Osteoblast (primary cell): Measurements from ENCODE around the gene EXOC7. TPM values are rescaled to one million over a fixed set of nuclear protein-coding genes. Genes with fewer than 3 reads are reported as not detected.

Experiments
- DNase-seq: peaks from one replicate; pipeline ENCODE4 v3.0.0; 2011; ENCODE audit warnings: low spot score, mixed read lengths; ENCODE audit not compliant: insufficient read length; ENCODE audit errors: missing footprints
- H2AFZ ChIP-seq: 2 replicates; pipeline ENCODE4 v1.6.0; 2011; ENCODE audit warnings: mild to moderate bottlenecking, low read length
- H3K27ac ChIP-seq: 2 replicates; pipeline ENCODE4 v1.5.1; 2011; ENCODE audit warnings: mild to moderate bottlenecking, low read depth, low read length, moderate library complexity
- H3K27me3 ChIP-seq: 2 replicates; pipeline ENCODE4 v1.6.0; 2012; ENCODE audit warnings: mild to moderate bottlenecking, control low read depth, inconsistent platforms, low read length, moderate library complexity; ENCODE audit not compliant: insufficient read depth
- H3K36me3 ChIP-seq: 2 replicates; pipeline ENCODE4 v1.5.1; 2011; ENCODE audit warnings: mild to moderate bottlenecking, low read length, control low read depth, moderate library complexity; ENCODE audit not compliant: insufficient read depth
- H3K4me1 ChIP-seq: 2 replicates; pipeline ENCODE4 v1.5.1; 2011; ENCODE audit warnings: mild to moderate bottlenecking, low read length, control low read depth, moderate library complexity; ENCODE audit not compliant: insufficient read depth
- H3K4me2 ChIP-seq: 2 replicates; pipeline ENCODE4 v1.6.0; 2011; ENCODE audit warnings: mild to moderate bottlenecking, low read length; ENCODE audit not compliant: insufficient read depth
- H3K4me3 ChIP-seq: fragments of 200-600 bp; sonication (generic); 3 replicates; pipeline ENCODE4 v1.5.1; 2012; ENCODE audit warnings: mild to moderate bottlenecking, low read length, inconsistent platforms; ENCODE audit not compliant: insufficient read depth
- H3K79me2 ChIP-seq: 2 replicates; pipeline ENCODE4 v1.6.0; 2012; ENCODE audit warnings: mild to moderate bottlenecking, low read length, control low read depth, inconsistent platforms; ENCODE audit not compliant: insufficient read depth
- H3K9me3 ChIP-seq: 2 replicates; pipeline ENCODE4 v1.5.1; 2011; ENCODE audit warnings: low read depth, low read length, control low read depth
- H4K20me1 ChIP-seq: 2 replicates; pipeline ENCODE4 v1.6.0; 2012; ENCODE audit warnings: mild to moderate bottlenecking, low read length, control low read depth; ENCODE audit not compliant: insufficient read depth
- CTCF ChIP-seq: IDR thresholded peaks from 2 replicates; pipeline ENCODE4 v1.5.1; 2011; ENCODE audit warnings: mild to moderate bottlenecking, low read depth, low read length, moderate library complexity; ENCODE audit errors: extremely low read depth
- total RNA-seq: library from RNA; depleted of rRNA; stranded (reverse); fragments of >200 nt; gene quantifications from 2 replicates; pipeline ENCODE4 v1.2.3, GENCODE V29; 2012

EXOC7 gene
- total RNA-seq, 1 donor, result 102 TPM

- H3K4me3 ChIP-seq, result no peak overlapping the region
- no peak for TF ChIP-seq CTCF
- no peak overlapping the region for H2AFZ ChIP-seq
- peaks cover 54% of the 10 kb centered on the region for H3K27me3 ChIP-seq
- no peaks in the 10 kb centered on the region for H3K9me3 ChIP-seq
- H3K4me1 ChIP-seq, result peaks cover 5% of the 10 kb centered on the region
- H3K4me2 ChIP-seq, result peak overlapping the region; percentile 91
- no peaks in the 10 kb centered on the region for H3K36me3 ChIP-seq
- no peak overlapping the region for H3K27ac ChIP-seq
- H4K20me1 ChIP-seq, result no peaks in the 10 kb centered on the region
- DNase-seq, result no peak
- no peaks in the 10 kb centered on the region for H3K79me2 ChIP-seq
Observed at GRCh38 chr17:76142039-76142584, 38.5 kb upstream of the EXOC7 start.

- Histone ChIP-seq H3K4me3 (peak within 1 kb of the TSS; percentile 77), H3K27ac (no peak within 1 kb of the TSS), H3K9me3 (no peaks in the 10 kb centered on the region), H3K4me2 (peak within 1 kb of the TSS; percentile 91), H3K27me3 (peaks cover 54% of the 10 kb centered on the region), H3K4me1 (peaks cover 5% of the 10 kb centered on the region), H4K20me1 (no peaks in the 10 kb centered on the region), H3K36me3 (no peaks in the 10 kb centered on the region), H2AFZ (peak within 1 kb of the TSS; percentile 96), H3K79me2 (no peaks in the 10 kb centered on the region)
- peak; percentile 100 for DNase-seq
- TF ChIP-seq CTCF, result no peak
Observed at GRCh38 chr17:76141212-76142038, 37.8 kb upstream of the EXOC7 start, which contains the start of gene FOXJ1. Gene FOXJ1 (minus strand): TSS chr17:76141245. CDS start chr17:76140395, 850 bp downstream.

GRCh38 chr17:76140661-76141211, 37.1 kb upstream of the EXOC7 start:
- no peak for TF ChIP-seq CTCF
- no peak overlapping the region for H2AFZ ChIP-seq
- no peak for DNase-seq
- no peak overlapping the region for H3K27ac ChIP-seq
- no peaks in the 10 kb centered on the region for H3K79me2 ChIP-seq
- no peaks in the 10 kb centered on the region for H3K36me3 ChIP-seq
- no peaks in the 10 kb centered on the region for H4K20me1 ChIP-seq
- H3K4me3 ChIP-seq, result peak overlapping the region; percentile 77
- H3K4me1 ChIP-seq, result peaks cover 5% of the 10 kb centered on the region
- H3K9me3 ChIP-seq, result no peaks in the 10 kb centered on the region
- peak overlapping the region; percentile 91 for H3K4me2 ChIP-seq
- peaks cover 54% of the 10 kb centered on the region for H3K27me3 ChIP-seq
